Suprapubic skin (tissue), 4 donors: ENCODE measurements around the gene RAB12.

Experiments used
- CTCF ChIP-seq, 2 donors: fragments of 200-600 bp in 1 of 2; fragments of 450-650 bp in 1 of 2; sonication (generic) in 1 of 2; IDR thresholded peaks; one replicate each; pipeline ENCODE4 v1.5.1; 2016 to 2019; ENCODE audit warnings: antibody characterized with exemption in 2 of 2, mild to moderate bottlenecking in 1 of 2, moderate library complexity in 1 of 2
- POLR2A ChIP-seq, 2 donors: fragments of 450-650 bp; IDR thresholded peaks; one replicate each; pipeline ENCODE4 v1.6.1; 2017; ENCODE audit warnings: antibody characterized with exemption in 2 of 2, mild to moderate bottlenecking in 2 of 2, moderate library complexity in 2 of 2
- POLR2AphosphoS5 ChIP-seq, 3 donors: sonication (generic); formaldehyde crosslinking; IDR thresholded peaks; one replicate each; pipeline ENCODE4 v1.6.1; 2017; ENCODE audit warnings: antibody characterized with exemption in 3 of 3

GRCh38 chr18:8658858-8659485, 49.7 kb downstream of the RAB12 start:
- TF ChIP-seq CTCF (IDR thresholded peaks at IDR 0.05): no peak
- no peak for TF ChIP-seq POLR2AphosphoS5 (IDR thresholded peaks at IDR 0.05)
- no peak for TF ChIP-seq POLR2A (IDR thresholded peaks at IDR 0.05)
